GM18951 (cell line): ENCODE data around the gene NCAPD3.

ENCODE experiments used
- POLR2A ChIP-seq: IDR thresholded peaks from 4 replicates; pipeline ENCODE4 v1.6.1; 2011; ENCODE audit warnings: mild to moderate bottlenecking; ENCODE audit not compliant: insufficient read length, insufficient read depth; ENCODE audit errors: extremely low read depth
- in situ Hi-C: fragments of 300-500 bp; cut with MboI; formaldehyde crosslinking; loops from one replicate; pipeline ENCODE4 v1.12.0; 2022; ENCODE audit warnings: low sequenced_read_pairs, mixed read lengths, inconsistent platforms; ENCODE audit not compliant: unreplicated experiment

The NCAPD3 gene

DNA sequence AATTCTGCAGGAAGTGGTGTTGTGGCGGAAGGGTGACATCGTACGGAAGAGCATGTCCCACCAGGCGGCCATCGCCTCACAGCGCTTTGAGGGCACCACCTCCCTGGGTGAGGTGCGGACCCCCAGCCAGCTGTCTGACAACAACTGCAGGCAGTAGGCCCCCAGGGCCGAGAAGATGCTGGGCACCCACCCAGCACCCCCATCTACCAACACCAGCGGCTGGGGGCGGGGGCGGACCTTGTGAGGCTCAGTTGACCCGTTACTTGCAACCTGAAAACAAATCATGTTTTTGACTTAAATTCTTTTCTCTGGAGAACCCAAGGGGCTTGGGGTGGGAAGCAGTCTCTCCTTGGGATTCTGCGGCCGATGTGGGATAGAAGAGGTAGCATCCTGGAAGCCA is 21.7 kb upstream of the NCAPD3 start:
- in situ Hi-C loops = no loop called here
- TF ChIP-seq POLR2A = no peak

DNA sequence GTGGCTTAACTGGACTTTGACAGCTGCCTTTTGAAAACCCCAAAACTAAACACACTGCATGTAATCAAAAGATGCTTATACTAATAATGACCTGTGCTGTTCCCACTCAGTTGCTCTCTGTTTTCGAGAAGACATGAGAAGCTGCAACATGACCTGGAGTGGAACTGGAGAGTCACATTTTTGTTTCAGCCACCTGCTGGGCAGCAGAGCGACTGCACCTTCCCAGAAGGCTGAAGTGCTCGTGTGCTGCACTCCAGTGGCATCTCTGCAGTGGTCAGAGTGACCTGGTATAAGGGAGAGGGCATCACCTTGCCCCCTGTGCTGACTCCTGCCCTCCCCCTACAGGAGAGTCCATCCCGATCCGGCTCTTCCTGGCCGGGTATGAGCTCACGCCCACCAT is 20.8 kb upstream of the NCAPD3 start:
- in situ Hi-C loops = no loop called here
- no peak for TF ChIP-seq POLR2A

DNA sequence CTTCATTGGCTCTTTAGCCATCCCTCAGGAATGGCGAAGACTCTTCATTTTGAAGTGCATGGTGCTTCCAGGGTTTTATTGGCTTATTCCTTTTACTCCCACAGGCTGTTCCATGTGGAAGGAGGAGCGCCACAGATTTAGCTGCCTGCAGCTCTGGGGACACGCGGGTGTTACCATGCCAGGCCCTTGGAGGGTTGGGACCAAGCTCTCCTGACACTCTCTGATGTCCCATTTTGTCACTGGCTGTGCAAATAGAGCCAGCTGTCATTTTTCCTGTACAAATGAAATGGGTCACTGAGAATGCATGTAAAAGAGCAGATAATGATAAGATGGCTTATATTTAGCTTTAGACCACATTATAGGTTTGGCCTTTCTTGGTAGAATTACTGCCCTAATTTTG is 20.1 kb upstream of the NCAPD3 start:
- no peak for TF ChIP-seq POLR2A
- in situ Hi-C loops = no loop called here

DNA sequence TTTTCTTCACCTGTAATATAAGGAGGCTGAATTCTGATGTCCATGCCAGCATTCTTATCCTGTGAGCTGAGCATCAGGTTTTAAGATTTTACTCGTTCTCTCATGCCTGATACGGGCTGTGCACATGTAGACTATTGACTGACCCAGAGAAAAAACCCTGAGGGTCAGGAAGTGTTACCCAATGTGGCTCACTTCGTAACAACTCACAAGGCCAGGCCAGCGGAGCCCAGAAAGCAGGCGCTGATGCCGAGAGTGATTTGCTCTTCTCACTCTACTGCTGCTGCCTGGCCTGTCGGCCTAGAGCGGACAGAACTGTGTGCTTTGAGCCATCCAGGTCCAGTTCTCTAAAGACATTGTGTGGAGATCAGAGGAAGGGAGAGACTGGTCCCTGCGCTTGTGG is 18.6 kb upstream of the NCAPD3 start:
- in situ Hi-C loops = no loop called here
- no peak for TF ChIP-seq POLR2A

DNA sequence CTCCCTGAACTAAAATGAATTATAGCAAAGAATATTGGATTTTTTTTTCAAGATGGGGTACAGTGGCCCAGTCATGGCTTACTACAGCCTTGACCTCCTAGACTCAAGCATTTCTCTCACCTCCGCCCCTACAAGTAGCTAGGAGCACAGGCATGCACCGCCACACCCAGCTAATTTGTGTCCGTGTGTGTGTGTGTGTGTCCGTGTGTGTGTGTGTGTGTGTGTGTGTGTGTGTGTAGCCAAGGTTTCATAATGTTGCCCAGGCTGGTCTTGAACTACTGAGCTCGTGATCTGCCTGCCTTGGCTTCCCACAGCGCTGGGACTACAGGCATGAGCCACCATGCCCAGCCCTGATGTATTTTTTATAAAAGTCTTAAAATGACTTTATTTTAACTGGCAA is 16.8 kb upstream of the NCAPD3 start:
- in situ Hi-C loops = no loop called here
- no peak for TF ChIP-seq POLR2A

DNA sequence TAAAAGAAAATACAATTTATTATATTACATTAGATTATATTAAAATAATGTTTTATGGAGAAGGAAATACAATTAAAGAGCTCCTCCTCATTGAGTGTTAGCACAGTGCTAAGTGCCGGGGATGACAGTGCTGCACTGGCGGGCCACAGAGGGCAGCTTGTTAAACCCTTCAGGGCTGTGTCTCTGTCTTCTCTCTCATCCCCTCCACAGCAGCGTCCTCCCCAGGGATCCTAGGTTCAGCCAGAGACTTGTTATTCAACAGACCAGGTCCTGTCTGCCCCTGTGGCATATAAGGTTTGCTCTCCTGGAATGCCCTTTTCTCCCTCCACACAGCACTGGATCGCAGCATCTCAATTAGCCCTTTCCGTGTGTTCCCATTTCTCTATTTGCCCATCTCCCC is 15.2 kb upstream of the NCAPD3 start:
- TF ChIP-seq POLR2A = no peak
- in situ Hi-C loops = no loop called here

DNA sequence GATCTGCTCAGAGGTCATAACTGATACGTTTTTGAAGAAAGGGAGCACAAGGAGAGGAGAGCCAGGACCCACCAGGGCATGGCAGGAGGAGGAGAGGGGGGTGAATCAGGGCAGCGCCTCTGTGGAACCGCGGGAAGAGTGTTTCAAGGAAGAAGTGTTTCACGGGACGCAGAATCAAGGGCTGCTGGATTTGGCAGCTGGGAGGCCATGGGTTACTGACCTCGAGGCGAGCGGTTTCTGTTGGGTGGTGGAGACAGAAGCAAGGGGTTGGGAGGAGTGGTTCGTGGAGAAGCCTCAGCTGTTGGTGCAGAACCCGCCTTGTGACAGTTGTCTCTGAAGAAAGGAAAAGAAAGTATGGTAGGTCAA is 13.8 kb upstream of the NCAPD3 start:
- no peak for TF ChIP-seq POLR2A

DNA sequence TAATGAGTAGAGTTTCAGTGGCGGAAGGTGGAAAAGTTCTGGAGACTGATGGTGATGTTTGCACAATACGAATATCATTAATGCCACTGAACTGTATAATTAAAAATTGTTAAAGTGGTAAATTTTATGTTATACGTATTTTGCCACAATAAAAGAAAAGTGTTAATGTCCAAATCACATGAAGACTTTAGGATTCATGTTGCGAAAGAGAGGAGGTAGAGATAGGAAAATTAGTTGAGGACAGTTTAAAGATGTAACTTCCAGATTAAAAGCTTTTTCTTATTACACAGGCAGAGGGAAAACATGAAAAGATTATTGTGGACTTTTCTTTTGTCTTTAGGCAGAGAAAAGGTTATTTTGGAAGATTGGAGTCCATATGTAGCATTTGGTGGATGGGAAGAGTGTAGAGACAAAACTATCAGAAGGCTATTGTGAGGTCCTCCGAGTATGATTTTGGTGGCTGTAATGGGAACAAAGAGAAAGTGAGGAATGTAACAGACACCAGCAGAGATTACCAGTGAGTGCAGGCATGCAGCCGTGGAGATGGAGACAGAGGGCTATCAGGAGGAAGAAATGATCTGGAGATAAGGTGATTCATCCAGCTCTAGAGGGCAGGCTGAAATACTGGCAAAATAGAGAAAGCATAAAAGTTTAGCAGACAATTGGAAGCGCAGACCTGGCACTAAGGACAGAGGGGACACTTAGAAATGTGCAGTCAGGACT is 13.2 kb upstream of the NCAPD3 start:
- TF ChIP-seq POLR2A = no peak
- in situ Hi-C loops = no loop called here

More for the DNA sequence above, 13.8 kb upstream of the NCAPD3 start:
- in situ Hi-C loops = no loop called here

DNA sequence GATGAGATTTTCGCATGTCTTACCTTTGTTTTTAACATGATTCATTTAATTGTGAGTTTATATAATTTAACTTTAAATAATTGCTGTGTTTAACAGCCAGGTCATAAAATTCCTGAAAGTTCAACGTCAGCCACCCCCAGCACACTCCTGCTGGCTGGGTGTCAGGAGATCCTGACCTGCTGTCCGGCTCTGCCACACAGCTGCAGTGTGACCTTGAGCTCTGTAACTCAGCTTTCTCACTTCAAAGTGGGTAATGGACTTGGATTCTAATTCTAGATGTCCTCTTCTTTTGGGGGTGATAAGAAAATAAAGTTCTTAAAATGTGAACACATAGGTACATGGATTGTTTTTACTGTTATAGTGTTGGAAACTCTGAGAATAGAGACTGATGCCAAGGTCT is 11.6 kb upstream of the NCAPD3 start:
- in situ Hi-C loops = no loop called here
- TF ChIP-seq POLR2A = no peak

DNA sequence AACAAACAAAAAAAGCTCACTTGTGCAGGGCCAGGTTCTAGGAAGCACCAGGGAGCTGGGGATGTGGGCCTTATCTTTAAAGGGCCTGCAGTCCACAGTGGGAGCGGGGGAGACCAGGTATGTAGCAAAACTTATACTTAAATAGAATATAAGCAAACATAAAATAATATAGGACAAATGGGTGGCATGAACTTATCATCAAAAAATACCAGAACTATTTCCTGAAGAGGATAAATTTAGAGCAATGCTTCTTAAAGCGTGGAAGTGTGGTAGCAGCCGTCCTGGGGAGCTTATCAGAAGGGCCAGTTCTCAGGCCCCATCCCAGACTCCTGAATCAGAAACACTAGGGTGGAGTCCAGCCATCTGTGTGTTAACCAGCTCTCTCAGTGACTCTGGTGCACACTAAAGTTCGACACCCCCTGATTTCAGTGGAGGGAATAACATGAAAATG is 10.0 kb upstream of the NCAPD3 start:
- TF ChIP-seq POLR2A = no peak
- in situ Hi-C loops = no loop called here

DNA sequence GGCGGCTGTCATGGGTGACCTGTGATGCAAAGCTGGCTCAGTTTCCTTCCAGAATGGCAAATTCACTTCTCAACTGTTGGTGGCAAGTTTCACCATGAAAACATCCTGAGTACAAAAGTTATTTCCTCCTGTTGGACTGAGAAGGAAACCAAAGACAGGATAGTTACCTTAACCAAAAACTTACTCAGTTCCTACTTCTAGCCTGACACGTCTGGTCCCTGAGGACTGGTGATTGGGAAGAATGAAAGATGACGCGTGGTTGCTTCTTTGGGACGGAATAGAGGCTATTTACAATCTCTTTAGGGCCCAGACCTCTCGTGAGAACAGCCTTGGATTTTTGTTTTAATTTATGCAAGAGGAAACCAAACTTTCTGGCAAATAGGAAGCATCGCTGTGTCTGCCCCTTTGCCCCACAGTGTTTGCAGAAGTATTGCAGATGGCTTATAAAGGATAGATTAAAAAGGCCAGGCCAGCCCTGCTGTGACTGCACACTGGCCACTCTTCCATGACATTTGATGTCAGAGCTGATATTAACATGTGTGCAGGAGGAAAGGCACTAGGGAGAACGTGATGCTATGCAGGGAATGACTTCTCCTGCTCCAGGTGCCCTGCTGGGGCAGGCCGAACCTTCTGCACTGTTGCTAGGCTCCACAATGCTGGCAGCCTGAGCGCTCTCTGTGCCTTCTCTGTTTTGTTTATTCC is 8.3 kb upstream of the NCAPD3 start:
- no peak for TF ChIP-seq POLR2A
- in situ Hi-C loops = no loop called here

DNA sequence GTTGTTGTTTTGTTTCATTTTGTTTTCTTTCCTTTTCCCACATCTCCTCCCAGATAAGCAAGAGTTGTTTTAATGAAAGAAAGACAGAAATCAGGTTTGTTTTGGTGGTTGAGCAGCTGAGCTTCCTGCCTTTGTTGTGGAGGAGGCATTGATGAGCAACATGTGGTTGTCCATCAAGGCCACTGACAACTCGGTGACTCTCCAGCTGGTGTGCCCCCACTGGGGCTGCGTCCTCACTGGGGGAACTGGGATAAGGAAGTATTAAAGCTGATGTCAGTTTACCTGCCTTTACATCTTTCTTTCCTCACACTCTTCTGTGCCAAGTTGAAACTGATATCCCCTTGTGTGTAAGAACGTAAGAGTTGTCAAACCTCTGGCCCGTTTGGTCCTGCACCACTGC is 6.6 kb upstream of the NCAPD3 start:
- TF ChIP-seq POLR2A = no peak
- in situ Hi-C loops = no loop called here

DNA sequence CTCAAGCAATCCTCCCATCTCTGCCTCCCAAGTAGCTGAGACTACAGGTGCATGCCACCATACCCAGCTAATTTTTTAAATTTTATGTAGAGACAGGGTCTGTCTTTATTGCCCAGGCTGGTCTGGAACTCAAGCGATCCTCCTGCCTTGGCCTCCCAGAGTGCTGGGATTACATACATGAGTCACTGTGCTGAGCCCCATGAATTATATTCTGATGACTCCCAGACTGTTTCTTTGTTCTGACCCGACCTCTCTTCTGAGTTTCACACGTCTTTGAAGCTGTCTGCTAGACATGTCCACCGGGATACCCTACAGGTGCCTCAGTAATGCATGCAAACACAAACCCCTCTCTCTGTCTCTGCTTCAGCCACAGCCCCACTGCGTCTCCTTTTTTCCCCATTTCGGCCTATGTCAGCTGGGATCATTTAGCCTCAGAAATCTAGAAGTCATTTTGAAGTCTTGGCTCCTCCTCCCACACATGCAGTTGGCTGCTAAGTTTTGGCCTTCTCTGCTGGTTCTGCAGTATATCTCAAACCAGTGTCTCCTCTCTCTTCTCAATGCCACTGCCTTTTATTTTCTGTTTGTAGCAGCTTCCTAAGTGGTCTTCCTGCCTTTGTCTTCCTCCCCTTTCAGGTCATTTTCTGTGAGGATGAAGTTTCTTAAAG is 5.5 kb upstream of the NCAPD3 start:
- TF ChIP-seq POLR2A = no peak
- in situ Hi-C loops = no loop called here

DNA sequence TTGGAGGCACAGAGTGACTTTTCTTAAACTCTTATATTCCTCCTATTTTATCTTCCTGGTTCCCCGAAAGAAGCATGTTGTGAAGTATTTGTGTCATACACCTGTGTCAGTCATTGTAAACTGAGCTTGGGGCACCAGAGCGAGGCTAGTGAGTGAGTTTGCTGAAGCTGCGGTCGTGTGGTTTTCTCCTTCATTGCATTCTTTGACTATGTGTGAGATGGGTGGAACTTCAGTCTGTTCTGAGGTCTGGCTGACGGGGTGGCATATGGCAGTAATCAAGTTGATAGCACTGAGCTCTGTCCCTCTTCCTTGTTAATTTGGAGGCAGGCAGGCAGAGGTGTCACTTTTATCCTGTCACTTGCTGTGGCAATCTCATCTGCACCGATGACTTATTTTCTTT is 4.9 kb upstream of the NCAPD3 start:
- in situ Hi-C loops = no loop called here
- no peak for TF ChIP-seq POLR2A

DNA sequence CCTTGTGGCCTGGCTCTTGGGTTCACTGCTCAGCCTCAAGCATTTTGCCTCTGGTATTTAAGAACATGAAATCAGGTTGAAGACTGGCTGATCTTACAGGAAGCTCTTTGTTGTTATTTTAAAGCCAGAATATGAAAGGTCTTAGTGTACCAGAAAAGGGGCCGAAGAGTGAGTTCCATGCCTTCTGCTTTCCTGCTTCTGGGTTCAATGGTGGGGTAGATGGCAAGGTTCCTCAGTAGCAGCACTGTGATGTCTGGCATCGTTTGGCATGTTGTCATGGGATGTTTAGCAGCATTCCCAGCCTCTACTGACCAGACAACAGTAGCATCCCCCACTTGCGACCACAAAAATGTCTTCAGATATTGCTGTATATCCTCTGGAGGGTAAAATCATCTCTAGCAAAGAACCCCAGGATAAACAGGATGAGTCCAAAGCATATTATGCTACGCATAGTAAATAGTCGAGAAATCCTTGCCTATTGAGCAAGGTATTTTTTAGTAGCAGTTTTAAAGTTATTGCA is 3.1 kb upstream of the NCAPD3 start:
- in situ Hi-C loops = no loop called here
- TF ChIP-seq POLR2A = no peak
